GM15510 (cell line): ENCODE measurements around the gene ARHGAP19.

Experiments used
- POLR2A ChIP-seq: IDR thresholded peaks from 3 replicates; pipeline ENCODE4 v1.6.1; 2011; ENCODE audit warnings: borderline replicate concordance; ENCODE audit not compliant: insufficient read length; ENCODE audit errors: extremely low read depth

ARHGAP19 gene

GRCh38 chr10:97229322-97230015, 63.0 kb downstream of the ARHGAP19 start:
- no peak for TF ChIP-seq POLR2A

- TF ChIP-seq POLR2A = no peak
These were observed 63.7 kb downstream of the ARHGAP19 start for GRCh38 chr10:97228775-97229157.

- no peak for TF ChIP-seq POLR2A
These were observed 64.2 kb downstream of the ARHGAP19 start for GRCh38 chr10:97228130-97228774.

GRCh38 chr10:97226398-97226797, 66.0 kb downstream of the ARHGAP19 start:
- TF ChIP-seq POLR2A = no peak

- TF ChIP-seq POLR2A = no peak
These were observed 67.7 kb downstream of the ARHGAP19 start for GRCh38 chr10:97224483-97225435.

- no peak for TF ChIP-seq POLR2A
These were observed 70.0 kb downstream of the ARHGAP19 start for GRCh38 chr10:97222326-97222961.

GRCh38 chr10:97220355-97220754, 72.1 kb downstream of the ARHGAP19 start:
- no peak for TF ChIP-seq POLR2A

GRCh38 chr10:97217299-97217698, 75.1 kb downstream of the ARHGAP19 start:
- TF ChIP-seq POLR2A = no peak

- no peak for TF ChIP-seq POLR2A
These were observed 76.7 kb downstream of the ARHGAP19 start for GRCh38 chr10:97215619-97216260.

GRCh38 chr10:97213431-97213830, 79.0 kb downstream of the ARHGAP19 start:
- no peak for TF ChIP-seq POLR2A

GRCh38 chr10:97211229-97211628, 81.2 kb downstream of the ARHGAP19 start:
- no peak for TF ChIP-seq POLR2A

- no peak for TF ChIP-seq POLR2A
These were observed 81.9 kb downstream of the ARHGAP19 start for GRCh38 chr10:97210543-97210960.

- TF ChIP-seq POLR2A = no peak
These were observed 84.6 kb downstream of the ARHGAP19 start for GRCh38 chr10:97207756-97208346.

GRCh38 chr10:97207131-97207530, 85.3 kb downstream of the ARHGAP19 start:
- TF ChIP-seq POLR2A = no peak

- TF ChIP-seq POLR2A = no peak
These were observed 87.4 kb downstream of the ARHGAP19 start for GRCh38 chr10:97204826-97205679.
